Lower lobe of right lung (tissue), 2 donors: Measurements from ENCODE around the gene CTNNA3. TPM values are rescaled to one million over a fixed set of nuclear protein-coding genes. Genes with fewer than 3 reads are reported as not detected.

Experiments used
- ATAC-seq, 2 donors: fragments of 200-7000 bp; cut with Tn5 transposase; one replicate each; pipeline ENCODE4 v1.9.1; 2020 to 2022; ENCODE audit warnings: mild to moderate bottlenecking in 2 of 2, moderate library complexity in 2 of 2
- DNase-seq: peaks from one replicate; pipeline ENCODE4 v3.0.0-alpha.2; 2020
- H3K27ac ChIP-seq: fragments of 200-600 bp; one replicate; pipeline ENCODE4 v1.8.0; 2022
- H3K27me3 ChIP-seq: fragments of 200-600 bp; one replicate; pipeline ENCODE4 v1.8.0; 2022; ENCODE audit warnings: low read depth
- H3K36me3 ChIP-seq: fragments of 200-600 bp; one replicate; pipeline ENCODE4 v1.8.0; 2022; ENCODE audit warnings: mild to moderate bottlenecking
- H3K4me1 ChIP-seq: fragments of 200-600 bp; one replicate; pipeline ENCODE4 v1.8.0; 2022
- H3K4me3 ChIP-seq: fragments of 200-600 bp; one replicate; pipeline ENCODE4 v1.8.0; 2022; ENCODE audit warnings: mild to moderate bottlenecking
- H3K9me3 ChIP-seq: fragments of 200-600 bp; one replicate; pipeline ENCODE4 v1.8.0; 2022
- CTCF ChIP-seq: fragments of 200-600 bp; IDR thresholded peaks from one replicate; pipeline ENCODE4 v1.8.0; 2022; ENCODE audit warnings: antibody characterized with exemption, mild to moderate bottlenecking
- intact Hi-C: fragments of 100-400 bp; cut with DNase I; formaldehyde crosslinking; loops from one replicate; pipeline ENCODE4 v1.11.0; 2022
- total RNA-seq: library from RNA; stranded (reverse); fragmentation: NEBNext Ultra II Directional; extraction: Animal tissue kit (Norgen Biotek cat#: 25700); gene quantifications from one replicate; pipeline ENCODE4 v1.2.1, GENCODE V29; 2021
- donor health status: DM: no; HTN: yes; CAD: no; lungs with severe emphysema.

The CTNNA3 gene
- total RNA-seq, 1 donor from 2014 or later = not detected

GRCh38 chr10:67622511-67622910 is 73.5 kb downstream of the CTNNA3 start:
- no peak overlapping the region for H3K4me3 ChIP-seq
- no peaks in the 10 kb centered on the region for H3K27me3 ChIP-seq
- H3K9me3 ChIP-seq = no peaks in the 10 kb centered on the region
- TF ChIP-seq CTCF = no peak
- no peaks in the 10 kb centered on the region for H3K36me3 ChIP-seq
- no peak for DNase-seq
- no peak for ATAC-seq
- H3K27ac ChIP-seq = no peak overlapping the region
- intact Hi-C loops = no loop called here
- H3K4me1 ChIP-seq = no peaks in the 10 kb centered on the region

DNA sequence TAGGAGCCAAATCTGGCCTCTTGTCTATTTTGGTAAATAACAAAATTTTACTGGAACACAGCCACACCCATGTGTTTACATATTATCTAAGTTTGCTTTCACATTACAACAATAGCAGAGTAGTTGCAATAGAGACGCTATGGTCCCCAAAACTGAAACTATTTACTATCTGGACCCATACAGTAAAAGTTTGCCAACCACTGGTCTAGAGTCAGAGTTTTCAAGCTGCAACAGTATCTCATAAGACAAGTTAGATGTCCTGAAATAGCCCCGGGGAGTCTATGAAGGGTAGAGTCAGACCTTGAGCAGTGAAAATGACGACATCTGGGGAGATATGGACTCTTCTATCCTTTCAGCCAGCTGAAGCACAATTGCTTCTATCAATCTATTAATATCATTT is 74.2 kb downstream of the CTNNA3 start:
- no peaks in the 10 kb centered on the region for H3K9me3 ChIP-seq
- no peak for DNase-seq
- no peak overlapping the region for H3K27ac ChIP-seq
- no peaks in the 10 kb centered on the region for H3K27me3 ChIP-seq
- no peak for TF ChIP-seq CTCF
- no peaks in the 10 kb centered on the region for H3K4me1 ChIP-seq
- no peaks in the 10 kb centered on the region for H3K36me3 ChIP-seq
- H3K4me3 ChIP-seq = no peak overlapping the region
- no peak for ATAC-seq
- intact Hi-C loops = no loop called here

DNA sequence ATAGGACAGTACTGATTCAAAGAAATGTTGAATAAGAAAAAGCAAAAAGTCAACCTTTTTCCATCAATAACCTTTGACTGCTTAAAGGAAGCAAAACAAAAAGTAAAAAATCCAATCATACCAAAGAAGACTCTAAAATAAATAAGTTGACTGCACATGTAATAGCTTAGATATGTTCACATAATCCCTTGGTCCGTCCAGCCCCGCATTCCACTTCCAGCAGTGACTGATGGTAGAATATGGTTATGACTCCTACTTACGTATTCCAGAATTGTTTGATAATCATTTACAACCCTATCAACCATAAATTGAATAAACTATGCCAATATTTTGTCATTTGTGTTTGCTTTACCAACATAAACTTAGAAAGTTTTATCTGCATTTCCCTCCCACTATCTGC is 77.9 kb downstream of the CTNNA3 start:
- no peaks in the 10 kb centered on the region for H3K4me1 ChIP-seq
- no peaks in the 10 kb centered on the region for H3K36me3 ChIP-seq
- H3K27ac ChIP-seq = no peak overlapping the region
- no peak for ATAC-seq
- no peaks in the 10 kb centered on the region for H3K9me3 ChIP-seq
- no peak overlapping the region for H3K4me3 ChIP-seq
- no peak for TF ChIP-seq CTCF
- no peaks in the 10 kb centered on the region for H3K27me3 ChIP-seq
- intact Hi-C loops = no loop called here
- no peak for DNase-seq

- Histone ChIP-seq H3K4me3 (no peak overlapping the region), H3K9me3 (no peaks in the 10 kb centered on the region), H3K27me3 (no peaks in the 10 kb centered on the region), H3K27ac (no peak overlapping the region), H3K36me3 (no peaks in the 10 kb centered on the region), H3K4me1 (no peaks in the 10 kb centered on the region)
- intact Hi-C loops = no loop called here
- DNase-seq (no peak), ATAC-seq (no peak)
- no peak for TF ChIP-seq CTCF
Observed at GRCh38 chr10:67612577-67613537, 83.1 kb downstream of the CTNNA3 start.

- intact Hi-C loops = no loop called here
- Histone ChIP-seq H3K4me1 (no peaks in the 10 kb centered on the region), H3K36me3 (no peaks in the 10 kb centered on the region), H3K27me3 (no peaks in the 10 kb centered on the region), H3K27ac (no peak overlapping the region), H3K9me3 (no peaks in the 10 kb centered on the region), H3K4me3 (no peak overlapping the region)
- DNase-seq (no peak), ATAC-seq (no peak)
- TF ChIP-seq CTCF = no peak
Observed at GRCh38 chr10:67612176-67612575, 83.8 kb downstream of the CTNNA3 start.
